ENCODE measurements around the gene LHFPL6.

DNA sequence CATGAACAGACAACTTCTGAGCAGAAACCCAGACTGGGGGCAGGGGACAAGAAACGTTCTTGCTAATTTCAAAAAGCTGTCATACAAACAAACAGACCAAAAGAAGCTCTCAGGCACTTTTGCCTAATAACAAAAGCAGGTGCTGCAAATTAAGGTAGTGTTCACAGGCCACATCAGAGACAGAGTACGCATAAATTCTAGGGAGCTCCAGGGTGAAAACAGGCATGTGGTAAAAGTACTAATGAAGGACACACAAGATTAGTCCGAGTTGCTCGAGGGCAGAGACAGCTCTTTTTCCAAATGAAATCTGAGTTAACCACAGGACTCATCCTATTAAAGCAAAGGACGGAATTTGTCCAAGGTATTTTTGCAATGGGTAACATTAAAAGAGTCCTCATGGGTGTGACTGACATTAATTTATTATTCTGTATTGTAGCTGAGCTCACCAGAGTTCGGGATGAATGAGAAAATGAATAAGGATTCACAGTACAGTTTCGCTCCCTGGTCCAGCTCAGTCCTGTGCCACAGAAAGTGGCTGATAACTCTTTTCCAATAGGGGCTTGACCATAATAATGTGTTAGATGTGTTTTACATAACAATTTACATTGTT, 197.3 kb downstream of the LHFPL6 start:
- TF ChIP-seq, protein P1, sequence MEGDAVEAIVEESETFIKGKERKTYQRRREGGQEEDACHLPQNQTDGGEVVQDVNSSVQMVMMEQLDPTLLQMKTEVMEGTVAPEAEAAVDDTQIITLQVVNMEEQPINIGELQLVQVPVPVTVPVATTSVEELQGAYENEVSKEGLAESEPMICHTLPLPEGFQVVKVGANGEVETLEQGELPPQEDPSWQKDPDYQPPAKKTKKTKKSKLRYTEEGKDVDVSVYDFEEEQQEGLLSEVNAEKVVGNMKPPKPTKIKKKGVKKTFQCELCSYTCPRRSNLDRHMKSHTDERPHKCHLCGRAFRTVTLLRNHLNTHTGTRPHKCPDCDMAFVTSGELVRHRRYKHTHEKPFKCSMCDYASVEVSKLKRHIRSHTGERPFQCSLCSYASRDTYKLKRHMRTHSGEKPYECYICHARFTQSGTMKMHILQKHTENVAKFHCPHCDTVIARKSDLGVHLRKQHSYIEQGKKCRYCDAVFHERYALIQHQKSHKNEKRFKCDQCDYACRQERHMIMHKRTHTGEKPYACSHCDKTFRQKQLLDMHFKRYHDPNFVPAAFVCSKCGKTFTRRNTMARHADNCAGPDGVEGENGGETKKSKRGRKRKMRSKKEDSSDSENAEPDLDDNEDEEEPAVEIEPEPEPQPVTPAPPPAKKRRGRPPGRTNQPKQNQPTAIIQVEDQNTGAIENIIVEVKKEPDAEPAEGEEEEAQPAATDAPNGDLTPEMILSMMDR (conservative IDR thresholded peaks at IDR 0.05), result no peak
- TF ChIP-seq EZH2 (IDR thresholded peaks at IDR 0.05; ENCODE audit: low read depth), result no peak

Measured in PC-9 (cell line).